Neutrophil (primary cell): ENCODE data around the gene SF3B4.

Experiments
- H3K27ac ChIP-seq: fragments of 200-600 bp; sonication (generic); 2 replicates; pipeline ENCODE4 v1.5.1; 2016; ENCODE audit warnings: mild to moderate bottlenecking, moderate library complexity
- H3K27me3 ChIP-seq: fragments of 200-600 bp; sonication (generic); 2 replicates; pipeline ENCODE4 v1.6.0; 2016; ENCODE audit warnings: mild to moderate bottlenecking
- H3K36me3 ChIP-seq: fragments of 200-600 bp; sonication (generic); 2 replicates; pipeline ENCODE4 v1.5.1; 2017
- H3K4me1 ChIP-seq, 2 experiments: fragments of 200-600 bp in 1 of 2; sonication (generic) in 1 of 2; 1 replicate in 1 of 2; 2 replicates in 1 of 2; pipeline versions ENCODE4 v1.5.1 to v1.6.1; 2013 to 2016; ENCODE audit warnings: low read depth in 1 of 2, low read length in 1 of 2, mild to moderate bottlenecking in 1 of 2, moderate library complexity in 1 of 2; ENCODE audit not compliant: control insufficient read depth in 1 of 2, insufficient read depth in 1 of 2
- H3K4me3 ChIP-seq, 2 experiments: fragments of 200-600 bp in 1 of 2; sonication (generic) in 1 of 2; 1 replicate in 1 of 2; 2 replicates in 1 of 2; pipeline ENCODE4 v1.5.1; 2013 to 2016; ENCODE audit warnings: low read depth in 1 of 2, low read length in 1 of 2, mild to moderate bottlenecking in 1 of 2, moderate library complexity in 1 of 2
- H3K9me3 ChIP-seq: fragments of 200-600 bp; sonication (generic); 2 replicates; pipeline ENCODE4 v1.5.1; 2016
- CTCF ChIP-seq: fragments of 200-600 bp; sonication (generic); IDR thresholded peaks from 2 replicates; pipeline ENCODE4 v1.5.1; 2016; ENCODE audit warnings: antibody characterized with exemption

Gene SF3B4

DNA sequence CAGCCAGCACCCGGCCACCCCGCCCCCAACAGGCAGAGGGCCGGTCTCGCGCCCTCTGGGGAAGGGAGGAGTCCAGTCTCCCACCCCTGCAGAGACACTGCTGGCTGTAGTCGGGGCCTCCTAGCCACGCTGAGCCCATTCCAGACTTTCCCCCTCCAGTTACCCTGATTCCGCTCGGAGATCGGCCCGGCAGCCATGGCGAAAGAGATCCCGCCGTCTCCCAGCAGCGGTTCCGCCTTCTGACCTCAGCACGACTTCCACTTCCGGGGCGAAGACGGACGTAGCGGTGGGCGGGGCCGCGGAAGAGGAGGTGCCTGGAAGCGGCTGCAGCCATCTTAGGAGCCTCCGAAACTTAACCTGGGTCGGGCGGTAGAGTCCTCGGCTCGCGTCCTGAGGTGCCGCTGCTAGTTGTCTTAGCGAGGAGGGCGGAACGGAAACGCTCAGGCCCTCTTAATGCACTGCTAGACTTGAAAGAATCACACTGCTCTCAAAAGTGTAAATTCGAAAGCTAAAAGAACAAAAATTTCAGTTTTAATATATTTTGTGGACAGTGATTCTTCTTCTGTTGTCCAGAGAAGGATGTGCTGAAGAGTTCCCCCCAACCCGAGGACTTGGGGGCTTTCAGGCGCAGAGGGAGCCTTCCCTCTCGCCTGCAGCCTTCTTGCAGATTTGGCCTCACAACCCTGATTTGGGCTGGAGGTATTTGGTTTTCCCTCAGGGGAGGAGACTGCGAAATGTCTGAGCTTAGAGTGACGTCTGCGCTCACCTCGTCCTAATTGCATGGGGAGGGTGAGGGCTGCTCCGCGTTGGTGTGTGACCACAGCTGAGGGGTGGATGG, at the start of gene SF3B4:
Gene SF3B4, minus strand, starts transcription at position 241 of the 838 bp plus-strand sequence. Its CDS starts 44 bp downstream, at position 197.
- peak; percentile 16 for TF ChIP-seq CTCF
- peaks cover 18 to 23% of the 10 kb centered on the region in 2 experiments for H3K4me1 ChIP-seq
- H3K4me3 ChIP-seq = peak within 1 kb of the TSS; percentile 71 to 82
- no peaks in the 10 kb centered on the region for H3K27me3 ChIP-seq
- H3K27ac ChIP-seq = peak within 1 kb of the TSS; percentile 94
- no peaks in the 10 kb centered on the region for H3K9me3 ChIP-seq
- peaks cover 40% of the 10 kb centered on the region for H3K36me3 ChIP-seq

GRCh38 chr1:149977345-149977744, 49.7 kb upstream of the SF3B4 start:
- Histone ChIP-seq H3K4me1 (no peaks in the 10 kb centered on the region), H3K36me3 (no peaks in the 10 kb centered on the region), H3K27ac (no peak overlapping the region), H3K4me3 (no peak overlapping the region), H3K27me3 (peaks cover 66% of the 10 kb centered on the region), H3K9me3 (no peaks in the 10 kb centered on the region)
- no peak for TF ChIP-seq CTCF

- no peaks in the 10 kb centered on the region for H3K36me3 ChIP-seq
- H3K4me1 ChIP-seq = no peaks in the 10 kb centered on the region
- H3K27ac ChIP-seq = no peak overlapping the region
- no peak overlapping the region for H3K4me3 ChIP-seq
- no peaks in the 10 kb centered on the region for H3K9me3 ChIP-seq
- TF ChIP-seq CTCF = no peak
- peaks cover 31% of the 10 kb centered on the region for H3K27me3 ChIP-seq
These were observed 44.9 kb upstream of the SF3B4 start for GRCh38 chr1:149972547-149972946.

DNA sequence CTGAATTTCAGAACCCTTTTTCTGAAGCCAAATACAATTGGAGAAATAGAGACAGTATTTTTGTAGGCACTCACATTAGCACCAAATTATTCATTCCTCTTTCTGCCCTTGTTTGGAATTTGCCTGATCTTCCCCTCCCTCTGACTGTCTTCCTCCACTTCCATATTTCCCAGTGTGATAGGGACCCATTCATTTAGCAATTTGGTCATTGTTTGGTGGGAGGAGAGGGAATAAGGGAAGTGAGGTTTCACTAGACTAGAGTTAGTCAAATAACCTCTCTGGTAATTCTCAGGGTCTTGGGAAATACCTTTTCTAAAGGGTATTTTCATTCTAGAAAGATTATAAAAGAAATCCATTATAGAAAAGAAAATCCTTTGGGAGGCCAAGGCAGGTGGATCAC, 40.0 kb upstream of the SF3B4 start:
- H3K9me3 ChIP-seq = no peaks in the 10 kb centered on the region
- H3K4me3 ChIP-seq = no peak overlapping the region
- peaks cover 59% of the 10 kb centered on the region for H3K27me3 ChIP-seq
- H3K27ac ChIP-seq = no peak overlapping the region
- no peaks in the 10 kb centered on the region for H3K36me3 ChIP-seq
- H3K4me1 ChIP-seq = no peaks in the 10 kb centered on the region
- TF ChIP-seq CTCF = no peak

DNA sequence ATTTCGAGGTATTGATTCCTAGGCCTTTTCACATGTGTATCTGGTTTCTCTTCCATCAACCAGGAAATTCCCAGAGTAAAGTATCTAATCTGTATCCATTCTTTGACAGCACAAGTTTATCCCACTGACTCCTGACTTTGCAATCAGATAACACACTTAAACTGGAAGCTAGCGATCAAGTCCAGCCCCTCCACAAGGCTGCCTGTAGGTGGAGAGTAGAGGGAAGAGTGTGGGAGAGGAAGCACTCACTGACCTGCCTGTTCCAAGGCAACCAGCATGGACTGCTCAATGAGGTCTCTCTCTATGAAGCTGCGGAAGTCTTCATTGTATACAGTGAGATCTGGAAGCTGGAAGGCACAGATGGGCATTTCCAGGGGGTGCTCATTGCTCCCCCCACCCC, 39.4 kb upstream of the SF3B4 start:
- Histone ChIP-seq H3K36me3 (no peaks in the 10 kb centered on the region), H3K27me3 (peaks cover 63% of the 10 kb centered on the region), H3K4me1 (peaks cover 3 to 6% of the 10 kb centered on the region in 2 experiments), H3K9me3 (no peaks in the 10 kb centered on the region), H3K4me3 (no peak overlapping the region), H3K27ac (no peak overlapping the region)
- TF ChIP-seq CTCF = no peak
